A673 (cell line): ENCODE data around the gene LRRC27. TPM values are rescaled to one million over a fixed set of nuclear protein-coding genes. Genes with fewer than 3 reads are reported as not detected.

ENCODE experiments used
- BruUV-seq: library from RNA; stranded (reverse); fragments of 400-500 nt; replicated peaks from 2 replicates; lab custom pipeline; 2021; lab: Mats Ljungman, UMichigan
- CTCF ChIA-PET: fragments of 300-600 bp; sonication (Branson Sonifier 250); formaldehyde crosslinking; loops from one replicate; lab custom pipeline; 2022; ENCODE audit warnings: antibody characterized with exemption; lab: Charles Lee
- POLR2A ChIA-PET: fragments of 300-600 bp; sonication (Branson Sonifier 250); formaldehyde crosslinking; loops from one replicate; lab custom pipeline; 2022; ENCODE audit warnings: antibody characterized with exemption; ENCODE audit not compliant: low non-redundant PET; lab: Charles Lee
- DNase-seq: peaks from one replicate; pipeline ENCODE4 v3.0.0-alpha.2; 2015; ENCODE audit warnings: low spot score
- H3K27ac ChIP-seq: fragments of 200-600 bp; sonication (generic); 2 replicates; pipeline ENCODE4 v1.5.1; 2016; ENCODE audit warnings: mixed run types, low read depth, mild to moderate bottlenecking, mixed read lengths, antibody characterized with exemption, low read length; ENCODE audit not compliant: poor library complexity, severe bottlenecking
- H3K27me3 ChIP-seq: fragments of 200-600 bp; sonication (generic); replicated peaks from 2 replicates; pipeline ENCODE4 v1.6.1; 2017; ENCODE audit warnings: mixed run types, low read depth, mild to moderate bottlenecking, mixed read lengths, antibody characterized with exemption, low read length; ENCODE audit not compliant: insufficient read depth, poor library complexity
- H3K36me3 ChIP-seq: fragments of 200-600 bp; sonication (generic); 2 replicates; pipeline ENCODE4 v1.6.1; 2016; ENCODE audit warnings: mixed run types, mild to moderate bottlenecking, mixed read lengths, antibody characterized with exemption, low read length; ENCODE audit not compliant: insufficient read depth, poor library complexity, severe bottlenecking
- H3K4me1 ChIP-seq: fragments of 200-600 bp; sonication (generic); 2 replicates; pipeline ENCODE4 v1.6.1; 2017; ENCODE audit warnings: mixed run types, mild to moderate bottlenecking, mixed read lengths, antibody characterized with exemption, low read length; ENCODE audit not compliant: insufficient read depth, poor library complexity, severe bottlenecking
- H3K4me3 ChIP-seq: fragments of 200-600 bp; sonication (generic); 2 replicates; pipeline ENCODE4 v1.5.1; 2016; ENCODE audit warnings: low read depth, mixed run types, mild to moderate bottlenecking, mixed read lengths, low read length; ENCODE audit not compliant: poor library complexity, severe bottlenecking
- H3K9me3 ChIP-seq: fragments of 200-600 bp; sonication (generic); 2 replicates; pipeline ENCODE4 v1.6.1; 2016; ENCODE audit warnings: mixed run types, low read depth, mild to moderate bottlenecking, mixed read lengths, antibody characterized with exemption, low read length; ENCODE audit not compliant: poor library complexity, severe bottlenecking
- CTCF ChIP-seq: fragments of 300-800, 200-600 bp; sonication (generic); conservative IDR thresholded peaks from 2 replicates; pipeline ENCODE4 v1.5.1; 2017; ENCODE audit warnings: low read depth, mild to moderate bottlenecking, antibody characterized with exemption, low read length, moderate library complexity, mixed read lengths
- EZH2 ChIP-seq: fragments of 200-600 bp; sonication (generic); IDR thresholded peaks from 2 replicates; pipeline ENCODE4 v1.6.1; 2017; ENCODE audit warnings: borderline replicate concordance, low read depth, mild to moderate bottlenecking, mixed read lengths, antibody characterized with exemption, low read length; ENCODE audit not compliant: poor library complexity, severe bottlenecking
- intact Hi-C: fragments of 100-400 bp; cut with micrococcal nuclease; formaldehyde crosslinking; loops from one replicate; pipeline ENCODE4 v1.10.0; 2022; ENCODE audit not compliant: unreplicated experiment
- total RNA-seq: library from RNA; stranded (reverse); gene quantifications from 2 replicates; pipeline ENCODE4 v1.2.3, GENCODE V29; 2021

The LRRC27 gene
- total RNA-seq, 1 experiment from 2014 or later = 11.5 TPM

GRCh38 chr10:132368881-132369635 lies 37.1 kb downstream of the LRRC27 start:
- TF ChIP-seq EZH2 = no peak
- TF ChIP-seq CTCF = no peak
- no TSS peak for BruUV-seq
- POLR2A ChIA-PET = no interaction called here
- no peaks in the 10 kb centered on the region for H3K9me3 ChIP-seq
- CTCF ChIA-PET = no interaction called here
- no peaks in the 10 kb centered on the region for H3K36me3 ChIP-seq
- no peaks in the 10 kb centered on the region for H3K27me3 ChIP-seq
- no peak for DNase-seq
- no peaks in the 10 kb centered on the region for H3K4me1 ChIP-seq
- H3K4me3 ChIP-seq = no peak overlapping the region
- intact Hi-C loops = no loop called here
- H3K27ac ChIP-seq = no peak overlapping the region

- H3K9me3 ChIP-seq = no peaks in the 10 kb centered on the region
- H3K27me3 ChIP-seq = no peaks in the 10 kb centered on the region
- H3K4me3 ChIP-seq = no peak overlapping the region
- H3K36me3 ChIP-seq = no peaks in the 10 kb centered on the region
- CTCF ChIA-PET = no interaction called here
- POLR2A ChIA-PET = no interaction called here
- no peak for TF ChIP-seq EZH2
- no peak for TF ChIP-seq CTCF
- H3K4me1 ChIP-seq = no peaks in the 10 kb centered on the region
- H3K27ac ChIP-seq = no peak overlapping the region
- intact Hi-C loops = no loop called here
- no TSS peak for BruUV-seq
- no peak for DNase-seq
Observed at GRCh38 chr10:132369636-132370185, 37.7 kb downstream of the LRRC27 start.

GRCh38 chr10:132370426-132371340 lies 38.7 kb downstream of the LRRC27 start:
- TF ChIP-seq CTCF (no peak), EZH2 (no peak)
- no TSS peak for BruUV-seq
- Histone ChIP-seq H3K4me1 (no peaks in the 10 kb centered on the region), H3K27me3 (no peaks in the 10 kb centered on the region), H3K4me3 (no peak overlapping the region), H3K27ac (no peak overlapping the region), H3K9me3 (no peaks in the 10 kb centered on the region), H3K36me3 (no peaks in the 10 kb centered on the region)
- intact Hi-C loops = no loop called here
- ChIA-PET POLR2A (no interaction called here), CTCF (no interaction called here)
- no peak for DNase-seq
